Keratinocyte (primary cell): ENCODE data around the gene CRACR2A. TPM values are rescaled to one million over a fixed set of nuclear protein-coding genes. Genes with fewer than 3 reads are reported as not detected.

Experiments used
- DNase-seq: peaks from one replicate; pipeline ENCODE4 v3.0.0-alpha.2; 2011; ENCODE audit warnings: low read depth, missing footprints, low spot score
- FAIRE-seq: peaks from 2 replicates; lab custom pipeline; 2011; peaks lifted over from hg19 to GRCh38; lab: Jason Lieb, UNC
- H2AFZ ChIP-seq: 2 replicates; pipeline ENCODE4 v1.6.0; 2012; ENCODE audit warnings: low read length, control low read depth, inconsistent platforms; ENCODE audit not compliant: control insufficient read depth
- H3K27ac ChIP-seq: 2 replicates; pipeline ENCODE4 v1.5.1; 2011; ENCODE audit warnings: low read length; ENCODE audit not compliant: control insufficient read depth, insufficient read depth
- H3K27me3 ChIP-seq: 3 replicates; pipeline ENCODE4 v1.6.0; 2011; ENCODE audit warnings: low read length; ENCODE audit not compliant: control insufficient read depth, insufficient read depth; ENCODE audit errors: extremely low read depth
- H3K36me3 ChIP-seq, 2 experiments: 2 replicates in 1 of 2; 3 replicates in 1 of 2; pipeline ENCODE4 v1.5.1; 2011; ENCODE audit warnings: low read length in 2 of 2, mild to moderate bottlenecking in 1 of 2; ENCODE audit not compliant: control insufficient read depth in 2 of 2, insufficient read depth in 2 of 2; ENCODE audit errors: extremely low read depth in 1 of 2
- H3K4me1 ChIP-seq: 3 replicates; pipeline ENCODE4 v1.5.1; 2011; ENCODE audit warnings: low read length; ENCODE audit not compliant: control insufficient read depth, insufficient read depth; ENCODE audit errors: extremely low read depth
- H3K4me2 ChIP-seq: 3 replicates; pipeline ENCODE4 v1.6.0; 2011; ENCODE audit warnings: low read depth, low read length; ENCODE audit not compliant: control insufficient read depth, insufficient read depth; ENCODE audit errors: extremely low read depth
- H3K4me3 ChIP-seq, 3 experiments: fragments of 200-600 bp in 1 of 3; sonication (generic) in 1 of 3; 2 replicates in 2 of 3; 3 replicates in 1 of 3; pipeline ENCODE4 v1.5.1; 2011 to 2016; ENCODE audit warnings: low read length in 3 of 3, mild to moderate bottlenecking in 3 of 3, control low read depth in 2 of 3, inconsistent platforms in 1 of 3, low read depth in 1 of 3, mixed read lengths in 1 of 3, mixed run types in 1 of 3, moderate library complexity in 1 of 3; ENCODE audit not compliant: control insufficient read depth in 2 of 3, insufficient read depth in 2 of 3; ENCODE audit errors: extremely low read depth in 1 of 3
- H3K79me2 ChIP-seq: 2 replicates; pipeline ENCODE4 v1.6.0; 2012; ENCODE audit warnings: low read length; ENCODE audit not compliant: control insufficient read depth, insufficient read depth
- H3K9ac ChIP-seq: 3 replicates; pipeline ENCODE4 v1.6.0; 2011; ENCODE audit warnings: low read length; ENCODE audit not compliant: control insufficient read depth, insufficient read depth; ENCODE audit errors: extremely low read depth
- H3K9me1 ChIP-seq: 3 replicates; pipeline ENCODE4 v1.6.0; 2011; ENCODE audit warnings: low read length; ENCODE audit not compliant: control insufficient read depth, insufficient read depth; ENCODE audit errors: extremely low read depth
- H3K9me3 ChIP-seq: 2 replicates; pipeline ENCODE4 v1.5.1; 2012; ENCODE audit warnings: low read depth, low read length; ENCODE audit not compliant: control insufficient read depth
- H4K20me1 ChIP-seq: 3 replicates; pipeline ENCODE4 v1.6.0; 2011; ENCODE audit warnings: low read length; ENCODE audit not compliant: control insufficient read depth, insufficient read depth; ENCODE audit errors: extremely low read depth
- EZH2 ChIP-seq: IDR thresholded peaks from one replicate; pipeline ENCODE4 v1.6.1; 2012; ENCODE audit warnings: inconsistent platforms, mild to moderate bottlenecking, low read length, moderate library complexity
- dilution Hi-C: fragments of 300-500 bp; cut with MboI; formaldehyde crosslinking; loops from one replicate; pipeline ENCODE4 v1.7.0; 2020; ENCODE audit warnings: low sequenced_read_pairs; ENCODE audit not compliant: extremely low pct_ligation_motif_present
- polyA plus RNA-seq, 5 experiments: library from polyadenylated mRNA; depleted of rRNA in 3 of 5; stranded (reverse) in 3 of 5; stranded (forward) in 1 of 5; unstranded in 1 of 5; fragments of >200 nt; gene quantifications; 1 replicate in 1 of 5; 2 replicates in 3 of 5; 3 replicates in 1 of 5; pipeline versions ENCODE4 v1.2.1 to v1.2.3, GENCODE V29; 2011 to 2012; ENCODE audit warnings: missing spikeins in 2 of 5, low read depth in 1 of 5, low replicate concordance in 1 of 5
- TF ChIP-seq, protein P1 (sequence below), 3 experiments: IDR thresholded peaks in 1 of 3; conservative IDR thresholded peaks in 1 of 3; optimal IDR thresholded peaks in 1 of 3; 2 replicates in 2 of 3; 3 replicates in 1 of 3; pipeline versions ENCODE3 to v1.5.1; 2011; ENCODE audit warnings: low read length in 3 of 3, mild to moderate bottlenecking in 3 of 3, moderate library complexity in 2 of 3, control low read depth in 1 of 3, inconsistent platforms in 1 of 3; ENCODE audit not compliant: insufficient read depth in 2 of 3; ENCODE audit errors: extremely low read depth in 1 of 3

Gene CRACR2A
- polyA plus RNA-seq, 1 donor (not counting 4 experiments of a cell fraction or from before 2014, with no cell fraction given), result 0.30 TPM

DNA sequence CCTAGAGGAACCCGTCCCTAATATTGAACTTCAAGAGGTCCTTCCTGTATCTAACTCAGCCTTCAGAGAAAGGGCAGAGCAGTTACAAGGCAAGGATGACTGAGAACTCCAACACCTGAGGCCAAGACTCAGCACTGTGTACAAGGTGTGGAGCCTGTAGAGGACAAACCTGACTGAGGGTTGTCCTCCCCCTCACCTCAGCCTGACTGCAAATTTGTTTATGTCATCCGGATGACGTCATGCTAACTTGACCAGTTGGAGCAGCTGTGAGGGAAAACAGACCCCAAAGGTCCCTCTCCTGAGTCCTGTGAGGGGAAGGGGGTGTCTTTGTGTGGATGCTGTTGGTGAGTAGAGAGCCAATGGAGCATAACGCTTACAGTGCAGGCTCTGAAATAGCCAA lies 4.3 kb downstream of the CRACR2A start:
- Histone ChIP-seq H3K4me3 (no peak overlapping the region), H3K9me1 (no peaks in the 10 kb centered on the region), H2AFZ (no peak overlapping the region), H3K9ac (no peak overlapping the region), H3K4me1 (peaks cover 2% of the 10 kb centered on the region), H3K79me2 (no peaks in the 10 kb centered on the region), H3K27ac (no peak overlapping the region), H3K27me3 (peaks cover 8% of the 10 kb centered on the region), H3K4me2 (no peak overlapping the region), H3K36me3 (no peaks in the 10 kb centered on the region), H4K20me1 (no peaks in the 10 kb centered on the region), H3K9me3 (no peaks in the 10 kb centered on the region)
- no peak for FAIRE-seq
- dilution Hi-C loops, result no loop called here
- no peak for DNase-seq
- TF ChIP-seq, protein P1, sequence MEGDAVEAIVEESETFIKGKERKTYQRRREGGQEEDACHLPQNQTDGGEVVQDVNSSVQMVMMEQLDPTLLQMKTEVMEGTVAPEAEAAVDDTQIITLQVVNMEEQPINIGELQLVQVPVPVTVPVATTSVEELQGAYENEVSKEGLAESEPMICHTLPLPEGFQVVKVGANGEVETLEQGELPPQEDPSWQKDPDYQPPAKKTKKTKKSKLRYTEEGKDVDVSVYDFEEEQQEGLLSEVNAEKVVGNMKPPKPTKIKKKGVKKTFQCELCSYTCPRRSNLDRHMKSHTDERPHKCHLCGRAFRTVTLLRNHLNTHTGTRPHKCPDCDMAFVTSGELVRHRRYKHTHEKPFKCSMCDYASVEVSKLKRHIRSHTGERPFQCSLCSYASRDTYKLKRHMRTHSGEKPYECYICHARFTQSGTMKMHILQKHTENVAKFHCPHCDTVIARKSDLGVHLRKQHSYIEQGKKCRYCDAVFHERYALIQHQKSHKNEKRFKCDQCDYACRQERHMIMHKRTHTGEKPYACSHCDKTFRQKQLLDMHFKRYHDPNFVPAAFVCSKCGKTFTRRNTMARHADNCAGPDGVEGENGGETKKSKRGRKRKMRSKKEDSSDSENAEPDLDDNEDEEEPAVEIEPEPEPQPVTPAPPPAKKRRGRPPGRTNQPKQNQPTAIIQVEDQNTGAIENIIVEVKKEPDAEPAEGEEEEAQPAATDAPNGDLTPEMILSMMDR (optimal IDR thresholded peaks at IDR 0.05 in 1 of 3, IDR thresholded peaks at IDR 0.05 in 1 of 3, conservative IDR thresholded peaks at IDR 0.05 in 1 of 3; ENCODE audit: extremely low read depth in 1 of 3, insufficient read depth in 2 of 3, low read length in 3 of 3), result no peak
- no peak for TF ChIP-seq EZH2

- Histone ChIP-seq H3K4me2 (no peak overlapping the region), H3K4me3 (no peak overlapping the region), H3K36me3 (no peaks in the 10 kb centered on the region), H3K9ac (no peak overlapping the region), H3K79me2 (no peaks in the 10 kb centered on the region), H3K9me1 (no peaks in the 10 kb centered on the region), H3K27ac (no peak overlapping the region), H3K4me1 (peaks cover 2% of the 10 kb centered on the region), H2AFZ (no peak overlapping the region), H3K27me3 (peaks cover 8% of the 10 kb centered on the region), H3K9me3 (no peaks in the 10 kb centered on the region), H4K20me1 (no peaks in the 10 kb centered on the region)
- dilution Hi-C loops, result no loop called here
- FAIRE-seq (no peak), DNase-seq (no peak)
- no peak for TF ChIP-seq EZH2
- TF ChIP-seq, protein P1 (optimal IDR thresholded peaks at IDR 0.05 in 1 of 3, IDR thresholded peaks at IDR 0.05 in 1 of 3, conservative IDR thresholded peaks at IDR 0.05 in 1 of 3; ENCODE audit: extremely low read depth in 1 of 3, insufficient read depth in 2 of 3, low read length in 3 of 3), result no peak
Measured at GRCh38 chr12:3747976-3748619, 4.8 kb downstream of the CRACR2A start.
